HG03571 (cell line): ENCODE data around the gene TAS1R2.
"Not testable (repeated sequence)": the region's sequence is repeated elsewhere in the genome, so short reads cannot be mapped to it uniquely, and the experiment has no call there.

Experiments
- ATAC-seq: cut with Tn5 transposase; IDR thresholded peaks from one replicate; pipeline ENCODE4 v1.9.1; 2021; ENCODE audit not compliant: unreplicated experiment

TAS1R2 gene

DNA sequence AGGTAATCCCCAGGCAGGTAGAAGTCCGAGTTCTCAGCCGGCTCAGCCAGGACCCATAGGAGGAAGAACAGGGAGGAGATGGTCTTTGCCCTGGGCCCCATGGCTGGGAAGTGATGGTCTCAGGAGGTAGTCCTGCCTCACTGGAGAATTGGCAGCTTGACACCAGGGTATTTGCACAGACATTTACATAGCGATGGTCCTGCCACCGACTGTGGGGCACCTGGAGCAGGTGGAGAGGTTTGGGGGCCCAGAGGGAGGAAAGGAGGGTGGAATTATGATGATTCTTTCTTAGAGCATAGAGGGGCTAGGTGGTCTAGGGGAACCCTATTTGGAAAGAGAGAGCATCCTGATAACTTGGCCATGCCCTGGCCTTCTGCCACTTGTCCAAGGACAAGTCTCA lies at the start of gene TAS1R2:
TSS of gene TAS1R2 (minus strand) at position 101 of the 400 bp plus-strand sequence. CDS start at position 101, 0 bp downstream.
- ATAC-seq = no peak

DNA sequence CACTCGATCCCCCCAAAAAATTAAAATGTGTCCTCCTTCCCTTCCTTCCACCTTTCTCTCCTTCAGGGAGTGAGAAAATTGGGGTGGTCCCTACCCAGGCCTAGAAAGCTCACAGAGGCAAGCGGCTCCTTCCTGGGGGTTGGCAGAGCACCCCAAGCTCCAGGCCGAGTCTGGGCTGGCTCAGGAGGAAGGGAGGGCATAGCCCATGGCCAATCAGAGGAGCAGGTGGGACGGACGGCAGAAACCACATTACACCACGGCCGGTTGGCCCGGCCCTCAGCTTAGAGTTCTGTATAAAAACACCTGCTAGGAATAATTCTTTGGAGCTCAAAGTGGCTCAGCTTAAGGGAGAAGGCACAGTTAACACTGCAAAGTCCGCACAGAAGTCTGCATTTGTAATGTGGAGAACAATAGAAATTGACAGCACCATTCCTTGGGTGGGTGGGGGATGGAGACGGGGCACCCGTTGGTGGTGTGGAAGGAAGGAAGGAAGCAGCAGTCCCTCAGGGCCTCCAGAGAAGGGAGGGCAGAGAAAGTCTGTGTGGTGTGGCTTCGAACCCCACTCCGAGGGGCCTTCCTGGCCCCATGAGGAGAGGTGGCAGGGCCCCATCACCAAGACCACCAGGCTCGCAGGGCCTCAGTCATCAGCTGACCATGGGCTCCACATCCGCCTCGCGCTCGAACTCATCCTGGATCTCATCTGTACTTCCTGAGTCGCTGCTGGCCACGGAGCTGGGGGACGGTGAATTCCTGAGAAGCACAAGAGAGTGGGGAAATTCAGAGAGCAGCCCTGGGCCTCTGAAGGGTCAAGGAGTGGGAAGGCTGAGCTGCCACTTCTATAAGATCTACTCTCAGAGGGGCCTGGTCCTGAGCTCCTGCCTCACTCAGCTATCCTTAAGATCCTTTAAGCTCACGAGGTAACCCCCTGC lies 48.7 kb upstream of the TAS1R2 start:
- ATAC-seq = no peak

DNA sequence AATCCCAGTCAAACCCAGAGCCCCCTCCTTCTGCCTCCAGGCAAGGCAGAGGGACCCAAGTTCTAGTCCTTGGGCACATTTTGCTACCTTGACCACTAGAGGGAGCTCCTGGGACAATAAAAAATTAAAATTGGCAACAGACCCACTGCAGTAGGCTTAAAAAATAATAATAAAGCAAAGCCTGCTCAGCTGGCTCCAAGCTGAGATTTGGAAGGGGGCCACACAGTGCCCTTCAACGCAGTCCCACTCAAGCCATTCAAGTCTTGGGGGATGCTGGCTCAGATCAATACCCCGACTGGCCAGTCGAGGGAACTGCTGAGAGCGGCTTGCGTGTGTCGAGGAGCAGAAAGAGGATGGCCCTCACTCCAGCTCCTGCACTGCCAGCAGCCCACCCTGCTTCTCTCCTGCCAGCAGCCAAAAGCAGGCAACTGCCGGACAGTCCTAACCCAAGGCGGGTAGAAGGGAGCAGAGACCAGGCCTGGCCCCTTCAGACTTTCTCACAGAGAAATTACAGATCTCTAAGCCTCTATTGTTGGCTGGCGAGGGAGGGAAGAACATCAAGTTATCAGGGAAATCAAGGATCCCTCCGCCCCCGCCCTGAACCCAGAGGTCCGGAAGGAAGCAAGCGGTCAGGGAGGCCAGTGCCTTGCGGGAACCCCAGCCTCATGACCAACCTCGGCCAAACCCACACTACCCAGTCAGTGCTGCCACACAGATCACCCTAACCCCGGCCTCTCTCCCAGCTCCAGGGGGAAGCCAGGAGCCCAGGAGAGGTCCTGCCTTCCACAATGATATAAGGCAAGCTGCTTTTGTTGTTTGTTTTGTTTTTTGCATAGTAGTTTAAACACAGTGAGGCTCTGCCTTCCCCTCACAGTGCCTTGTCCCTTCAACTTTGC lies 47.8 kb upstream of the TAS1R2 start:
- ATAC-seq = no peak

DNA sequence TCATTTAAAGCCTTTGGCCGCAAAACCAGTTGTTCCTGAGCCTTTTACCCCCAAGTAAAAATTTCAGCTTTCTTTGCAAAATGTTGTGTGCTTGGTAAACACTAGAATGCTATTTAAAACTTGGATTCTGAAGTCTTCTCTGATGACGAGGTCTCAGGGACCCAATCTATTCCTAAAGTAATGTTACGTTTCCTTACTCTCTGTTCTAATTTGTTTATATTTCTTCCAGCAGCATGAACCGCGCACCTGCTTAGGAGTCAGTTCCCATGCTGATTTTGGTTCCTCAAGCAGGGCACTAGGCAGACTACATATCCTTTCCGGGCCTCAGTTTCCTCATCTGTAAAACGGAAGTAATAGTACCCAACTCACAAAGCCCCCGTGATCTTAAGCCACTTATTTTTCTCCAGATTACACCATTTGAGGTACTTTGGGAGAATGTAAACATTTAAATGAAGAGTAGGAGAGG lies 43.9 kb upstream of the TAS1R2 start:
- ATAC-seq = no peak

DNA sequence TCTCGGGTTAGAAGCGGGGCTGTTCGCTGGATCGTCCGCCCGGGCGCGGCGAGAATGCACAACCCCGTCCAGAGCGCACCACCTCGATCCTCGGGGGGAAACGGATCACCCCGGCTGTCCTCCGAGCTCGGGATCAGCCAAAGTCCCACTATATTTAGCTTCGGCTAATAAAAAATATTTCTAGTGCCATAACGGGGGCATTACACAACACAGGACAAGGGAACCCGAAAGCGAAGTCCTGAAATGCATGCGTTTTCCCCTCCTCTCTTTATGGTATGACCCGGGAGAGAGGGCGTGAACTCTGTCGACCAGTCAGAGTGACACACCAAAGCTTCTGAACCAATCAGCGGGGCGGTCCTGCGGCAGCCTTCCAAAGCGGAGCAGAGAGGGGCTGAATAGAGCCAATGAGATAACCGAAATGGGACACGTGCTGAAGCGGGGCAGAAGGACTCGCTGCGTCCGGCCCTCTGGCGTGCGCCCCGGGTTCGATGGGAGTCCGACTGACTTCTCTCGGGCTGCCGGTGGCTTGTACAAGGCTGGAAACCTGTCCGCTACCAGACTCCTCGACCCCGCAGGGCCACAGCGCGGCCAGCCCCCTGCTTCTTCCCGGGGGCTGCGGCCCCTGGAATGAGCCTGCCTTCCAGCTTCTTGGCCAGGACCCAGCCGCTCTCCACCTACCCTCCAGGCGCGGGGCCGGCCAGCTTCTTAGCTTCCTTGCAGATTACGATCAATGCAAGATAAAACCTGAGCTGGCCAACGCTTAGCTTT lies 43.2 kb upstream of the TAS1R2 start, which contains the start of gene ALDH4A1:
TSS of gene ALDH4A1 (minus strand) at position 33 of the 768 bp plus-strand sequence. CDS start at position 1, 32 bp downstream.
- ATAC-seq = peak; percentile 96

DNA sequence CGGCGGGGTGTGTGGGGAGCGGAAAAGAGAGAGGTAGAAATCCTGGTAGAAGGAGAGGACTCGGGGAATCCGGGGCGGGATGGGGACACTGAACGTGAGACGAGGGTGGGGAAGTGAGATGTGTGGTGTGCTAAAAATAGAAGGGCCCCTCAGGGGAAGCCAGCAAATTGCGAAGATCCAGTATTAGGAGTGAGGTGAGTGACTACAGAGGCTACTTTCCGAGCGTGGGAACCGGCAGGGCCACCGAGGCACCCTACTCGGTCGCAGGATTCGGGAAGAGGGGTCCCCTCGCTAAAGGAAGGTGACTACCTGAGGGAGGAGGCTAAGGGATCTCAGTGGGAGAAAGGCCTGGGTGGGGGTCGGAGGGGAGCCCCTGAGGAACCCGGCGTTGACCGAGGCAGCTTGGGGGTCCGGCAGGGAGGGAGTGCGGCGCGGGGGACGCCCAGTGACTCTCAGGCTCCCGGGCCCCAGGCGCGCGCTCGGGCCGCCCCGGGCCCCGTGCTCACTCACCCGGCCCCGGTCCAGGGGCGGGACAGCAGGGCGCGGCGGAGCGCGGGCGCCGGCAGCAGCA lies 42.6 kb upstream of the TAS1R2 start:
- ATAC-seq = peak; percentile 3

DNA sequence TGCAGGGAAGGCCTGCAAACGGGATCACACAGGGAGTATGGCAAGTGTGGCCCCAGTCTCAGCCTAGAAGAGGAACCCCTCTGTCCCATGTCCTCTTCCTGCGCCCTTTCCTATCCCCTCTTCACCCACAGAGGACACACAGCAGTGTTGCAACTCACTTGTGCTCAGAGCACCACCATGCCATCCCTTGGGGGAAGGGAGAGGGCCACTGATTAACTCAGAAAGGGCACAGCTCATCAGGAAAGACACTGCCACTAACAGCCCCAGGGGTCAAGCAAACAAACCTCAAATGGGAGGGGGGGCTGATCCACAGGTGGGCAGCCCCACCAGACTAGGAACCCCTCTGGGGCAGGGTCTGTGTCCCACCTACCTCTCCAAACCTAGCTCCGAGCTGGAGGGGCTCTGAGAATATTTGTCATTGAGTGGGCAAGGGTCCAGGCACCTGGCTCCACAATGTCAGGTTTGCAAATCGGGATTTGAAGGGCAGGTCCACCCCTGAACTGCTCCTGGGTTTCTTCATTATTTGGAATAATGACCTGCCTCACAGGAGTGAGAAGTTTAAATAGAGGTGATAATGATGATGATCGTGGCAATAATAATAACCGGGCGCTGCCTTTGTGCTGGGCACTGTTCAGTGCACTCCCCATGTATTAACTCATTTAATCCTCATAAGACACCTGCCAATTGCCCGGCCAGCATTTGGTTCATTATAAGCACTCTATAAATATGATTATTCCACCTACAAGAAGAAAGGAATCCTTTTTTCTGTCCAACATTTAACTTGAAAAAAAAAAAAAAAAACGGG lies 41.9 kb upstream of the TAS1R2 start:
- ATAC-seq = no peak

DNA sequence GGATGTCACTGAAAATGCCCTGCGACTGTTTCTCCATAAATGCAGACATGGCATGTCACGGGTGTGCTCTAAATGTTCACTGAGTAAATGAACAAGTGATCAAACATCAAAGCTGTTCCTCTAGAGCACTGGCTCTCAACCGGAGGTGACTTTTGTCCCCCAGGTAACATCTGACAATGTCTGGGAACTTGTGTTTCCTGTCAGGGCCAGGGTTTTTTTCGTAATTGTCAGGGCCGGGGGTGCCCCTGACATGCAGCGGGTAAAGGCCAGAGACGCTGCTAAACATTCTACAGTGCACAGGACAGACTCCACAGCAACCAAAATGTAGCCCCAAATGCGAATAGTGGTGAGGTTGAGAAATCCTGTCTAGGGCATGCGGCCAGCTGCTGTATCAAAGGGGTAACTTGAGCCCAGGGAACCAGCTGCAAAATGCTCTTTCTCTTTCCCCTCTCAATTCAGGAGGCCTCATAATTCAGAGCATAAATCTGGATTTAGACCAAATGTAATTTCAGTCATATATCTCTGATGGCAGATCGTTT lies 40.9 kb upstream of the TAS1R2 start:
- no peak for ATAC-seq

DNA sequence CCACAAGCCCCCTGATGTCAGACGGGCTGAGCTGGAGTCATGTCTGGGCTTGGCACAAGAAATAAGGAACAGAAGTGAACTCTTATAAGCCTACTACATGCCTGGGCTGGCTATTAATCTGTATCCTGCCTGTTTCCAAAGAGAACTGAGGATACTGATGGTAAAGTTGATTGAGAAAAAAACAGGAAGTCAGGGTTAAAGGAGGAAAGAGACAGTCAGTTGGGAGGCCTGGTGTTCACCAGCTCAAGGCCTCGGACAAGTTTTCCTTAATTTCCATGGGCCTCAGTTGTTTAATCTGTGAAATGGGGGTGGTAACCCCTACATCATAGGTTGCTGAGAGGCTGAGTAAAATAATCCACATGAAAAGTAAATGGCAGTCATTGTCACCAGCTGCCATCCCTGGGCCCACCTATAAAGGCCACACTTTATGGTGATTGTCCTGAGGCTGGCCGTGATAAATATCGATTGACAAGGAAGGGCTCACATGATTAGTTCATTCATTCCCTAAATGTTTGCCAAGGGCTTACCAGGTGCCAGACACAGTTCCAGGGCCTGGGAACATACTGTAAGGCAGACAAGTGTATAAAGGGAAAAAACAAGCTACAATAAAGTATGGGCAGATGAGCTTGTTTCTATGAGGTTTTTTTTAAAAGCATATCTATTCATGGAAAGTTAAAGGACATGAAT lies 40.0 kb upstream of the TAS1R2 start:
- ATAC-seq = no peak

DNA sequence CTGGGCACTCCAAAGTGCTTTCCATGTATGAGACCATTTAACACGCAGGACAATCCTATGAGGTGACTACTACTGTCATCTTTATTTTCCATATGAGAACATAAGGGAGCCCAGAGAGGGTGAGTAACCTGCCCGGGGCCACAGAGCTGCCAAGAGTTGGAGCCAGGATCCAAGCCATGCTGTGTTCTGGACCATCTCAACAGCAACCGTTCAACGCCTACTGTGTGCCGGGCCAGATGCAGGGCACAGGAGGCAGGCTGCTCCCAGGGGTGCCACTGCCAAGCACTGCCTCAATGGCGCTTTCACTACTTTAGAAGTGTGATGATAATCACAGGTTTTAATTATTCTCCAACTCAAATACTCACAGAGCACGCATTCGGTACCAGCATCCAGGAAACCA lies 39.1 kb upstream of the TAS1R2 start:
- no peak for ATAC-seq

DNA sequence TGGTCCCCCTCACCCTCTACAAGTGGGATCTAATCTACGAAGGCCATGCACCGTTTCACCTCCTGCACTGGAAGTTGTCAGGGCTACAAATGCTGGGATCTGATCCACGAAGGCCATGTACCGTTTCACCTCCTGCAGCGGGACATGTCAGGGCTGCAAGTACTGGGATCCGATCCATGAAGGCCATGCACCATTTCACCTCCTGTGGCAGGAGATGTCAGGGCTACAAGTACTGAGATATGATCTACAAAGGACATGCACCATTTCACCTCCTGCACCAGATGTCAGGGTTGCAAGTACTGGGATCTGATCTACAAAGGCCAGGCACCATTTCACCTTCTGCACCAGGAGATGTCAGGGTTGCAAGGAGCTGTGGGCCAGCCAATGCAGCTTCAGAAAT lies 35.9 kb upstream of the TAS1R2 start:
- no peak for ATAC-seq

DNA sequence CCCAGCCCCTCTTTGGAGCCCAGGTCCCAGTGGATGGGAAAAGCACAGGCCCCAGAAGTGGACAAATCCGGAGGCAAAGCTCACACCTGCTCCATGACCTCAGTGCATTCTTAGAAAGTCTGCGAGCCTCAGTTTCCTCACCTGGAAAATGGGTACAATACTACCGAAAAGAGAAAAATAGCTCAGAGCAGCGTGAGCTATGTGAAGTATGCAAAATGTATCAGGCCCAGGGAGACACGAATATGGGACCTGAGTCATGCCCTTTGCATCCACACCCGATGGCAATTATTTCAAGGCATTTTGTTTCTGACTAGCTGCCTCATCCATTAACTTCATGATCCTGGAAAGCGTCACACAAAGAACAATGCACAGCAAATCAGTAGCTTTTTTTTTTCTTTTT lies 33.7 kb upstream of the TAS1R2 start:
- no peak for ATAC-seq

DNA sequence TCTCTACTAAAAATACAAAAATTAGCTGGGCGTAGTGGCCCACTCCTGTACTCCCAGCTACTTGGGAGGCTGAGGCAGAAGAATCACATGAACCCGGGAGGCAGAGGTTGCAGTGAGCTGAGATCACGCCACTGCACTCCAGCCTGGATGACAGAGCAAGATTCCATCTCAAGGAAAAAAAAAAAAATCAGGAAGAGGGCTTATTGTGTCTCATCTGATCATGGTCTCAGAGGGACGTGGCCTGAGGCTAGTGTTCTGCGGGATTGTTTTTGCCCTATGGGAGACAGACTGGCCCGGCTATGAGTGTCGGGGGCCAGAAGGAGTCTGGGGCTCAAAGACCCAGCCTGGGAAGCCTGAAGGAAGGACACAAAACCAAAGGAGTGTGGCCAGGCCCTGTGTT lies 32.4 kb upstream of the TAS1R2 start:
- not testable (repeated sequence) for ATAC-seq

DNA sequence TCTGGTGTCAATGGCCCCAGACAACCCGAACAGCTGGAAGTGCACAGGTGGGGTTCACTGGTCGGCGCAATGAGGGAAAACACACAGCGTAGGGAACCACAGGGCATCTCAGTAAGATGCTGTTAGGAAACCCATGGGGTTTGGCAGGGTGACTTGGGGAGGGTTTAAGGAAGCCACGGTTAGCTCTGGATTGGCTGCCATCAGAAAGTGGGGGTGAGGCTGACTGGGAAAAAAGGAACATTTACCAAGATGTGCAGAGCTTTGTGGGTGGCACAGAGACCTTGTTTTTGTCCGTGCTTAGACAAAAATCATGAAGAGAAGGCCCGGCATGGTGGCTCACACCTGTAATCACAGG lies 31.9 kb upstream of the TAS1R2 start:
- no peak for ATAC-seq

DNA sequence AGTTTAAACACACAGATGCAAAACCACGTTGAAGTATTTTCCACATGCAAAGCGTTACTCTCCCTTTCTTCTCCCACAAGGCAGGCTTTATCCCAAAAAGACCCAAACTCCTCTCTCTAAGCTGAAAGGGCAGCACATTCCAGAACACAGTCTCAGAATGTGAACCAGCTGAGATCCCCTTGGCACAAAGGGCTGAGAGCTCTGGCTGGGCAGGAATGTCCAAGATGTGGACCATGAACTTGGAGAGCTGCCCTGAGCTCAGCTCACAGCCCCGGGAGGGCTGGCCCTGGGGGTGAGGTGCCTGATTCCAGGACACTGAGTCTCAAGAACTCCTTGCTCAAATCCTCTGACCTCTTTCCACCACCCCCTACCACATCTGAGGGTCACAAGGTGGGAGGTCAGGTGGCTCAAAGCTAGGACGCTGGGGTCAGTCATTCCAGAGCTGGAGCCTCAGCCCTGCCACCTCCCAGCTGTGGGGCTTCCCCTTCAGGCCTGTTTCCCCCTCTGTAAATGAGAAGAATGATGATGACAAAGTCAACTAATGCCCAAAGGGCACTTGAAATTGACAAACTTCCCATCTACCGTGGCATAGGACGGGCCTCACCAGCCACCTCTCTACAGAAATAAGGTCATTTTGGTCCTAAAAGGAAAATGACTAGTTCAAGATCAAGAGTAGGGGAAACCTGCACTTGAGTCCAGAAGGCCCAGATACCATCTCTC lies 31.4 kb upstream of the TAS1R2 start:
- ATAC-seq = no peak

DNA sequence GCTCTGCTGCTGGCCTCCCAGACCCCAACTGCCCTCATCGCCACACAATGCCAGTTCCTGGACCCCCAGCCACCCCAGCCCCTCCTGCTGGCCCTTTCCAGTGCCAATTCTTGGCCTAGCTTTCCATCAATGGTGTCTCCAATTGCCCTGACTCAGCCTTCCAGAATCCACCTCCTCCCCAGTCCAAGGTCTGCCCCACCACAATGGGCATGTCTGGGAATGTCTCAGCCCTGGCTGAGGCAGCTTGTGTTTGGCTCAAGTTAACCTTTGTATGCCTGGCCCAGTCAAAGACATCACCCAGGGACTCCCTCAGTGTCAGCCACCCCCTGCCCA lies 26.5 kb upstream of the TAS1R2 start:
- ATAC-seq = no peak

DNA sequence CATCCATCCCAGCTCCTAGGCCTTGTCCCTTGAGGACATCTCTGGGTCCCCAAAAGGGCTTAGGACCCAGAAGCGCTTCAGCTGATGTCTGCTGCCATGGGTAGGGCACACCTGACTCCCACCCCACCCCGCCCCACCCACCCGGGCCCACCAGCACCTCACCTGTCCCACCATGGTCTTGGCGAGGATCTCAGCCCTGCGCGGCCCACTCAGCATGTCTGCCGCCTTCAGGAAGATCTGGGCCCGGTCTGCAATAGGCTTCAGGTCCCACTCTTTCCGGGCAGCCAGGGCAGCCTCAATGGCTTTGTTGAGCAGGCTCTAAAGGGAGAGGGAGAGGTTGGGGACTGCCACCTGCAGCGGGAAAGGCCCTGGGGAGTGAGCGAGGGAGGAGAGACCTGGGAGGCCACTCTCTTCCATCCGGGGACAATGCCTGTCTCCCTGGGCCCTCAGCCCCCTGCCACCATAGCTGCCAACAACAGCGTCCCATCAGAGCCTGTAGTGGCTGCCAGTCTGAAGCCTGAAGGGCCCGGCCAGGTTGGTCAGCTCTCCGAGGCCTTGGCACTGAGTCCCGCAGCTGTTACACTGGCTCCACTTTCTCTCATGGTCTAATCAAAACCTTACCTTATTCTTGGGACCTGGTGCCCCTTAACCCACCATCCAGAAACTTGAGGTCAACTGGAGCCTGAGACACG lies 26.0 kb upstream of the TAS1R2 start:
- no peak for ATAC-seq

DNA sequence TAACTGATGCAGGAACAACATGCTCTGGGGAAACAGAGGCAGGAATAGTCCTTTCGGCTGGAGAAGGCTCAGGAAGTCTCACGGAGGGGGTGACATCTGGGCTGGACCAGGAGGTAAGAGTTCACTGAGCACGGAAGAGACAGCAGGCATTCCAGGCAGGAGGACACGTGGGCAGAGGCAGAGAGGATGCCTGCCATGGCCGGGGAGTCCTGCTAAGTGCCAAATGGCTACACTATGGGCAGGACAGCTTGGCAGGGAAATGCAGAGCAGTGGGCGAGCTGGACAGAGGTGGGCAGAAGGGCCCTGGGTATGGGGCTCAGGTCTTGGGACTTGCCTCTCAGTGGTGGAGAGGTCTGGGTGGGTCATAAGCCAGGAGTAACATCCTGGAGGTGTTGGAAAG lies 25.3 kb upstream of the TAS1R2 start:
- ATAC-seq = no peak
